K562 (cell line): ENCODE results near the gene ACTL10. TPM values are rescaled to one million over a fixed set of nuclear protein-coding genes. Genes with fewer than 3 reads are reported as not detected.
A peak's percentile ranks its signal among the peaks of the same experiment; 100 is the strongest.

Experiments used
- BDP1 ChIP-seq: IDR thresholded peaks from 3 replicates; pipeline ENCODE4 v1.6.1; 2011; ENCODE audit not compliant: insufficient read length, insufficient read depth
- CEBPB ChIP-seq: fragments of 450-650 bp; IDR thresholded peaks from 2 replicates; pipeline ENCODE4 v1.6.1; 2016; ENCODE audit warnings: missing genetic modification characterization, missing compliant biosample characterization
- JUND ChIP-seq, 2 experiments: IDR thresholded peaks; 2 replicates in 1 of 2; 3 replicates in 1 of 2; pipeline ENCODE4 v1.6.1; 2011; ENCODE audit warnings: borderline replicate concordance in 2 of 2, low read depth in 2 of 2, low read length in 2 of 2, improper control_type of control experiment in 1 of 2, missing biosample characterization in 1 of 2, missing genetic modification characterization in 1 of 2, missing genetic modification reagents in 1 of 2
- LCOR ChIP-seq: sonication (generic); formaldehyde crosslinking; IDR thresholded peaks from 2 replicates; pipeline ENCODE4 v1.8.0; 2022; ENCODE audit warnings: mild to moderate bottlenecking, missing genetic modification reagents
- MAFK ChIP-seq: IDR thresholded peaks from 2 replicates; pipeline ENCODE4 v1.6.1; 2011; ENCODE audit warnings: low read length, improper control_type of control experiment
- MBD2 ChIP-seq: sonication (generic); IDR thresholded peaks from 2 replicates; pipeline ENCODE4 v1.6.1; 2016; ENCODE audit warnings: low read depth, borderline replicate concordance
- MEIS2 ChIP-seq: fragments of 450-650 bp; IDR thresholded peaks from 2 replicates; pipeline ENCODE4 v1.6.1; 2014; ENCODE audit warnings: mild to moderate bottlenecking; ENCODE audit not compliant: partially characterized antibody
- NCOA1 ChIP-seq: fragments of 450-650 bp; IDR thresholded peaks from 2 replicates; pipeline ENCODE4 v1.6.1; 2016; ENCODE audit warnings: low read depth
- PHB2 ChIP-seq: fragments of 450-650 bp; IDR thresholded peaks from 2 replicates; pipeline ENCODE4 v1.6.1; 2017; ENCODE audit warnings: low read depth
- RBM15 ChIP-seq: fragments of 200-400 bp; formaldehyde crosslinking; IDR thresholded peaks from 2 replicates; pipeline ENCODE4 v1.6.1; 2018; ENCODE audit warnings: mild to moderate bottlenecking, low read length, moderate library complexity; ENCODE audit not compliant: insufficient read depth
- TBL1XR1 ChIP-seq, 2 experiments: IDR thresholded peaks; 2 replicates each; pipeline ENCODE4 v1.6.1; 2012; ENCODE audit warnings: improper control_type of control experiment in 2 of 2, low read length in 2 of 2, mild to moderate bottlenecking in 1 of 2
- TEAD4 ChIP-seq, 2 experiments: sonication (generic) in 1 of 2; formaldehyde crosslinking in 1 of 2; IDR thresholded peaks; 2 replicates each; pipeline versions ENCODE4 v1.6.1 to v1.8.0; 2012 to 2022; ENCODE audit warnings: borderline replicate concordance in 1 of 2, inconsistent platforms in 1 of 2, low read length in 1 of 2, mild to moderate bottlenecking in 1 of 2, missing genetic modification reagents in 1 of 2
- THRB ChIP-seq: fragments of 450-650 bp; formaldehyde crosslinking; conservative IDR thresholded peaks from 2 replicates; pipeline ENCODE4 v1.4.0; 2022; ENCODE audit warnings: mild to moderate bottlenecking, missing genetic modification characterization
- ZFP36 ChIP-seq: fragments of 150-350 bp; IDR thresholded peaks from 2 replicates; pipeline ENCODE4 v1.6.1; 2018; ENCODE audit warnings: low read length, low read depth; ENCODE audit not compliant: partially characterized antibody
- ZFX ChIP-seq: sonication (generic); formaldehyde crosslinking; IDR thresholded peaks from 2 replicates; pipeline ENCODE4 v1.8.0; 2022; ENCODE audit warnings: mild to moderate bottlenecking, missing genetic modification reagents, moderate library complexity
- ZNF668 ChIP-seq: fragments of 250-450 bp; sonication (Bioruptor Pico); IDR thresholded peaks from 2 replicates; pipeline ENCODE4 v1.8.0; 2022; ENCODE audit warnings: mild to moderate bottlenecking, inconsistent platforms
- polyA plus RNA-seq, 8 experiments: library from polyadenylated mRNA; depleted of rRNA in 4 of 8; stranded (reverse) in 5 of 8; unstranded in 3 of 8; fragments of >200 nt; fragmentation: Nextera tagmentation in 2 of 8; fragmentation: Illumina TruSeq in 1 of 8; extraction: Ambion mirVana in 2 of 8; extraction: Trizol in 1 of 8; gene quantifications; 2 replicates each; pipeline versions ENCODE4 v1.2.1 to v1.2.3, GENCODE V29; 2011 to 2014; ENCODE audit warnings: inconsistent platforms in 1 of 8, missing spikeins in 1 of 8
- total RNA-seq, 7 experiments: library from RNA; depleted of rRNA in 6 of 7; stranded (reverse); fragments of >200 nt in 6 of 7; fragmentation: Illumina TruSeq in 2 of 7; extraction: Trizol in 2 of 7; gene quantifications; 2 replicates each; pipeline versions ENCODE4 v1.2.1 to v1.2.3, GENCODE V29; 2011 to 2021; ENCODE audit warnings: low replicate concordance in 1 of 7
- TF ChIP-seq, protein P1 (sequence below), 2 experiments: fragments of 450-650 bp in 1 of 2; IDR thresholded peaks; 2 replicates each; pipeline ENCODE4 v1.6.1; 2011 to 2017; ENCODE audit warnings: low read depth in 2 of 2, antibody characterized with exemption in 1 of 2, borderline replicate concordance in 1 of 2, low read length in 1 of 2, mild to moderate bottlenecking in 1 of 2, mixed read lengths in 1 of 2; ENCODE audit not compliant: control insufficient read depth in 1 of 2
- TF ChIP-seq, protein P2 (sequence below): fragments of 450-650 bp; conservative IDR thresholded peaks from 2 replicates; pipeline ENCODE4 v1.6.1; 2016; ENCODE audit warnings: missing genetic modification characterization, low read depth, mild to moderate bottlenecking, control low read depth, missing compliant biosample characterization
- TF ChIP-seq, protein P3 (sequence below): IDR thresholded peaks from 2 replicates; pipeline ENCODE4 v1.6.1; 2014; ENCODE audit warnings: antibody characterized with exemption

Gene ACTL10
- total and polyA plus RNA-seq, 9 of the 15 experiments (the other 6 are each of a cell fraction or from before 2014, with no cell fraction given) = 0.07 to 0.14 TPM; not detected in 7

GRCh38 chr20:33688938-33689424 lies 22.2 kb downstream of the ACTL10 start (continued):
- TF ChIP-seq RBM15 = no peak
- TF ChIP-seq, protein P1, sequence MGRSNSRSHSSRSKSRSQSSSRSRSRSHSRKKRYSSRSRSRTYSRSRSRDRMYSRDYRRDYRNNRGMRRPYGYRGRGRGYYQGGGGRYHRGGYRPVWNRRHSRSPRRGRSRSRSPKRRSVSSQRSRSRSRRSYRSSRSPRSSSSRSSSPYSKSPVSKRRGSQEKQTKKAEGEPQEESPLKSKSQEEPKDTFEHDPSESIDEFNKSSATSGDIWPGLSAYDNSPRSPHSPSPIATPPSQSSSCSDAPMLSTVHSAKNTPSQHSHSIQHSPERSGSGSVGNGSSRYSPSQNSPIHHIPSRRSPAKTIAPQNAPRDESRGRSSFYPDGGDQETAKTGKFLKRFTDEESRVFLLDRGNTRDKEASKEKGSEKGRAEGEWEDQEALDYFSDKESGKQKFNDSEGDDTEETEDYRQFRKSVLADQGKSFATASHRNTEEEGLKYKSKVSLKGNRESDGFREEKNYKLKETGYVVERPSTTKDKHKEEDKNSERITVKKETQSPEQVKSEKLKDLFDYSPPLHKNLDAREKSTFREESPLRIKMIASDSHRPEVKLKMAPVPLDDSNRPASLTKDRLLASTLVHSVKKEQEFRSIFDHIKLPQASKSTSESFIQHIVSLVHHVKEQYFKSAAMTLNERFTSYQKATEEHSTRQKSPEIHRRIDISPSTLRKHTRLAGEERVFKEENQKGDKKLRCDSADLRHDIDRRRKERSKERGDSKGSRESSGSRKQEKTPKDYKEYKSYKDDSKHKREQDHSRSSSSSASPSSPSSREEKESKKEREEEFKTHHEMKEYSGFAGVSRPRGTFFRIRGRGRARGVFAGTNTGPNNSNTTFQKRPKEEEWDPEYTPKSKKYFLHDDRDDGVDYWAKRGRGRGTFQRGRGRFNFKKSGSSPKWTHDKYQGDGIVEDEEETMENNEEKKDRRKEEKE (IDR thresholded peaks at IDR 0.05; ENCODE audit: borderline replicate concordance in 1 of 2, control insufficient read depth in 1 of 2, low read depth in 2 of 2, low read length in 1 of 2) = no peak
- TF ChIP-seq ZNF668 (CRISPR knock-in tag) = 0 out of 2 replicates have a peak, but pooled peaks have one; percentile 15
- TF ChIP-seq ZFX (CRISPR knock-in tag) = no peak
- no peak for TF ChIP-seq CEBPB
- TF ChIP-seq MBD2 = peak; percentile 67; the same call in 1 of the 2 replicates
- peak; percentile 32 to 94; a peak in 2 of 4 replicates for TF ChIP-seq TBL1XR1 (IDR thresholded peaks at IDR 0.05; ENCODE audit: low read length in 2 of 2)
- TF ChIP-seq MAFK = no peak
- peak; percentile 85 for TF ChIP-seq MEIS2
- TF ChIP-seq NCOA1 = 0 out of 2 replicates have a peak, but pooled peaks have one; percentile 21
- peak; percentile 95 for TF ChIP-seq ZFP36
- peak; percentile 58; the same call in 1 of the 2 replicates for TF ChIP-seq JUND (IDR thresholded peaks at IDR 0.05; ENCODE audit: borderline replicate concordance, low read depth, low read length)
- peak; percentile 11; the same call in 1 of the 3 replicates for TF ChIP-seq JUND (tag; IDR thresholded peaks at IDR 0.05; ENCODE audit: borderline replicate concordance, low read depth, low read length)
- peak; percentile 93 for TF ChIP-seq TEAD4 (IDR thresholded peaks at IDR 0.05; ENCODE audit: low read length)
- TF ChIP-seq TEAD4 (CRISPR knock-in tag; IDR thresholded peaks at IDR 0.05; ENCODE audit: borderline replicate concordance) = no peak
- TF ChIP-seq, protein P2, sequence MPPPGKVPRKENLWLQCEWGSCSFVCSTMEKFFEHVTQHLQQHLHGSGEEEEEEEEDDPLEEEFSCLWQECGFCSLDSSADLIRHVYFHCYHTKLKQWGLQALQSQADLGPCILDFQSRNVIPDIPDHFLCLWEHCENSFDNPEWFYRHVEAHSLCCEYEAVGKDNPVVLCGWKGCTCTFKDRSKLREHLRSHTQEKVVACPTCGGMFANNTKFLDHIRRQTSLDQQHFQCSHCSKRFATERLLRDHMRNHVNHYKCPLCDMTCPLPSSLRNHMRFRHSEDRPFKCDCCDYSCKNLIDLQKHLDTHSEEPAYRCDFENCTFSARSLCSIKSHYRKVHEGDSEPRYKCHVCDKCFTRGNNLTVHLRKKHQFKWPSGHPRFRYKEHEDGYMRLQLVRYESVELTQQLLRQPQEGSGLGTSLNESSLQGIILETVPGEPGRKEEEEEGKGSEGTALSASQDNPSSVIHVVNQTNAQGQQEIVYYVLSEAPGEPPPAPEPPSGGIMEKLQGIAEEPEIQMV (tag) = no peak
- TF ChIP-seq, protein P3, sequence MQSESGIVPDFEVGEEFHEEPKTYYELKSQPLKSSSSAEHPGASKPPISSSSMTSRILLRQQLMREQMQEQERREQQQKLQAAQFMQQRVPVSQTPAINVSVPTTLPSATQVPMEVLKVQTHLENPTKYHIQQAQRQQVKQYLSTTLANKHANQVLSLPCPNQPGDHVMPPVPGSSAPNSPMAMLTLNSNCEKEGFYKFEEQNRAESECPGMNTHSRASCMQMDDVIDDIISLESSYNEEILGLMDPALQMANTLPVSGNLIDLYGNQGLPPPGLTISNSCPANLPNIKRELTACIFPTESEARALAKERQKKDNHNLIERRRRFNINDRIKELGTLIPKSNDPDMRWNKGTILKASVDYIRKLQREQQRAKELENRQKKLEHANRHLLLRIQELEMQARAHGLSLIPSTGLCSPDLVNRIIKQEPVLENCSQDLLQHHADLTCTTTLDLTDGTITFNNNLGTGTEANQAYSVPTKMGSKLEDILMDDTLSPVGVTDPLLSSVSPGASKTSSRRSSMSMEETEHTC = no peak
- no peak for TF ChIP-seq BDP1
- peak; percentile 63; the same call in 1 of the 2 replicates for TF ChIP-seq PHB2
- peak; percentile 43 for TF ChIP-seq LCOR (CRISPR knock-in tag)
- TF ChIP-seq THRB (CRISPR knock-in tag) = no peak
